IMR-90 (cell line): ENCODE measurements around the gene PLA2G2E. TPM values are rescaled to one million over a fixed set of nuclear protein-coding genes. Genes with fewer than 3 reads are reported as not detected.

Source experiments
- ATAC-seq: fragments of 200-7000 bp; cut with Tn5 transposase; 2 replicates; pipeline ENCODE4 v1.9.1; 2020; ENCODE audit warnings: low read depth, mild to moderate bottlenecking, moderate library complexity
- BruUV-seq: library from RNA; stranded (reverse); fragments of 400-500 nt; replicated peaks from 2 replicates; lab custom pipeline; 2021; lab: Mats Ljungman, UMichigan
- CTCF ChIA-PET: fragments of 300-600 bp; formaldehyde crosslinking; extraction: SDS; loops from one replicate; lab custom pipeline; 2021; ENCODE audit warnings: antibody characterized with exemption; lab: Yijun Ruan, JAX
- POLR2A ChIA-PET: fragments of 300-600 bp; sonication (Branson Sonifier 250); formaldehyde crosslinking; loops from one replicate; lab custom pipeline; 2022; ENCODE audit warnings: antibody characterized with exemption; ENCODE audit not compliant: unreplicated experiment; lab: Charles Lee
- DNase-seq: peaks from one replicate; pipeline ENCODE4 v3.0.0; 2013
- H2AFZ ChIP-seq: replicated peaks from 2 replicates; pipeline ENCODE3; 2013; ENCODE audit warnings: low read length, mild to moderate bottlenecking; ENCODE audit not compliant: poor library complexity
- H2AK5ac ChIP-seq: 2 replicates; pipeline ENCODE4 v1.6.1; 2013; ENCODE audit warnings: low read depth, low read length, inconsistent platforms
- H2AK9ac ChIP-seq: replicated peaks from 2 replicates; pipeline ENCODE3; 2013; ENCODE audit warnings: mild to moderate bottlenecking, low read depth, low read length, moderate library complexity; ENCODE audit not compliant: poor library complexity
- H2BK120ac ChIP-seq: 2 replicates; pipeline ENCODE4 v1.6.1; 2013; ENCODE audit warnings: low read depth, low read length, inconsistent platforms
- H2BK15ac ChIP-seq: 3 replicates; pipeline ENCODE4 v1.6.1; 2013; ENCODE audit warnings: low read depth, low read length, inconsistent platforms
- H2BK20ac ChIP-seq: 2 replicates; pipeline ENCODE4 v1.6.1; 2013; ENCODE audit warnings: low read depth, mild to moderate bottlenecking, inconsistent platforms, low read length, moderate library complexity
- H2BK5ac ChIP-seq: 2 replicates; pipeline ENCODE4 v1.6.1; 2013; ENCODE audit warnings: mild to moderate bottlenecking, low read depth, low read length, inconsistent platforms; ENCODE audit not compliant: poor library complexity, severe bottlenecking
- H3K14ac ChIP-seq: replicated peaks from 2 replicates; pipeline ENCODE4 v1.6.1; 2013; ENCODE audit warnings: low read depth, low read length, inconsistent platforms
- H3K18ac ChIP-seq: 2 replicates; pipeline ENCODE4 v1.6.1; 2013; ENCODE audit warnings: low read depth, low read length, control low read depth
- H3K23ac ChIP-seq: 2 replicates; pipeline ENCODE4 v1.6.1; 2013; ENCODE audit warnings: low read depth, low read length, inconsistent platforms
- H3K27ac ChIP-seq: 2 replicates; pipeline ENCODE4 v1.5.1; 2013; ENCODE audit warnings: mild to moderate bottlenecking, control low read depth, low read length; ENCODE audit not compliant: insufficient read depth
- H3K27me3 ChIP-seq: 2 replicates; pipeline ENCODE4 v1.6.1; 2013; ENCODE audit warnings: low read length; ENCODE audit not compliant: control insufficient read depth, insufficient read depth
- H3K36me3 ChIP-seq: 2 replicates; pipeline ENCODE4 v1.6.1; 2013; ENCODE audit warnings: low read length, mixed read lengths; ENCODE audit not compliant: control insufficient read depth, insufficient read depth
- H3K4ac ChIP-seq: 2 replicates; pipeline ENCODE4 v1.6.1; 2013; ENCODE audit warnings: low read depth, low read length, inconsistent platforms
- H3K4me1 ChIP-seq: 2 replicates; pipeline ENCODE4 v1.6.1; 2013; ENCODE audit warnings: low read length, mixed read lengths; ENCODE audit not compliant: control insufficient read depth, insufficient read depth
- H3K4me2 ChIP-seq: 2 replicates; pipeline ENCODE4 v1.6.1; 2013; ENCODE audit warnings: low read depth, mild to moderate bottlenecking, control low read depth, low read length, moderate library complexity
- H3K4me3 ChIP-seq: 2 replicates; pipeline ENCODE4 v1.5.1; 2013; ENCODE audit warnings: low read depth, mild to moderate bottlenecking, control low read depth, low read length, moderate library complexity; ENCODE audit not compliant: insufficient read depth
- H3K56ac ChIP-seq: 2 replicates; pipeline ENCODE4 v1.6.1; 2013; ENCODE audit warnings: low read length, inconsistent platforms; ENCODE audit not compliant: insufficient read depth; ENCODE audit errors: extremely low read depth
- H3K79me1 ChIP-seq, 2 experiments: 2 replicates each; pipeline ENCODE4 v1.6.1; 2013; ENCODE audit warnings: low read length in 2 of 2, inconsistent platforms in 1 of 2, low read depth in 1 of 2
- H3K9ac ChIP-seq: 2 replicates; pipeline ENCODE4 v1.6.1; 2013; ENCODE audit warnings: low read depth, low read length, control low read depth
- H3K9me1 ChIP-seq: 2 replicates; pipeline ENCODE4 v1.6.1; 2013; ENCODE audit warnings: low read length, inconsistent platforms; ENCODE audit not compliant: insufficient read depth
- H3K9me3 ChIP-seq: 2 replicates; pipeline ENCODE4 v1.6.1; 2013; ENCODE audit warnings: low read length; ENCODE audit not compliant: control insufficient read depth, insufficient read depth
- H4K20me1 ChIP-seq: 2 replicates; pipeline ENCODE4 v1.6.1; 2013; ENCODE audit warnings: low read length, inconsistent platforms; ENCODE audit not compliant: insufficient read depth
- H4K5ac ChIP-seq: 2 replicates; pipeline ENCODE4 v1.6.1; 2013; ENCODE audit warnings: mild to moderate bottlenecking, low read depth, low read length, control low read depth
- H4K8ac ChIP-seq, 2 experiments: 2 replicates each; pipeline ENCODE4 v1.6.1; 2013; ENCODE audit warnings: low read depth in 2 of 2, low read length in 2 of 2, control low read depth in 1 of 2, inconsistent platforms in 1 of 2
- H4K91ac ChIP-seq: 2 replicates; pipeline ENCODE4 v1.6.1; 2013; ENCODE audit warnings: low read depth, low read length, inconsistent platforms; ENCODE audit not compliant: insufficient read depth
- CEBPB ChIP-seq: IDR thresholded peaks from 2 replicates; pipeline ENCODE4 v1.6.1; 2012; ENCODE audit warnings: low read depth, low read length, improper control_type of control experiment
- CHD1 ChIP-seq: IDR thresholded peaks from 2 replicates; pipeline ENCODE4 v1.6.1; 2012; ENCODE audit warnings: low read depth, low read length, improper control_type of control experiment
- CTCF ChIP-seq: conservative IDR thresholded peaks from 2 replicates; pipeline ENCODE4 v1.5.1; 2012; ENCODE audit warnings: mild to moderate bottlenecking, low read depth, low read length, improper control_type of control experiment
- ELK1 ChIP-seq: fragments of 150-350 bp; IDR thresholded peaks from 2 replicates; pipeline ENCODE4 v1.6.1; 2016; ENCODE audit warnings: low read depth, mild to moderate bottlenecking, low read length, moderate library complexity, borderline replicate concordance
- FOS ChIP-seq: fragments of 150-350 bp; IDR thresholded peaks from 2 replicates; pipeline ENCODE4 v1.6.1; 2016; ENCODE audit warnings: low read depth, low read length
- MAFK ChIP-seq: IDR thresholded peaks from 2 replicates; pipeline ENCODE4 v1.6.1; 2012; ENCODE audit warnings: low read depth, low read length, improper control_type of control experiment
- MAZ ChIP-seq: IDR thresholded peaks from 2 replicates; pipeline ENCODE4 v1.6.1; 2012; ENCODE audit warnings: low read depth, mild to moderate bottlenecking, low read length, improper control_type of control experiment, moderate library complexity, borderline replicate concordance
- MXI1 ChIP-seq: IDR thresholded peaks from 2 replicates; pipeline ENCODE4 v1.6.1; 2012; ENCODE audit warnings: low read depth, mild to moderate bottlenecking, low read length, moderate library complexity, borderline replicate concordance
- POLR2A ChIP-seq: IDR thresholded peaks from 2 replicates; pipeline ENCODE4 v1.6.1; 2012; ENCODE audit warnings: mild to moderate bottlenecking, low read depth, low read length
- RAD21 ChIP-seq: IDR thresholded peaks from 2 replicates; pipeline ENCODE4 v1.6.1; 2012; ENCODE audit warnings: low read length, improper control_type of control experiment
- RCOR1 ChIP-seq: IDR thresholded peaks from 2 replicates; pipeline ENCODE4 v1.6.1; 2012; ENCODE audit warnings: mild to moderate bottlenecking, low read length, improper control_type of control experiment; ENCODE audit not compliant: insufficient replicate concordance
- RFX5 ChIP-seq: IDR thresholded peaks from 2 replicates; pipeline ENCODE4 v1.8.0; 2012; ENCODE audit warnings: low read depth, mild to moderate bottlenecking, low read length, moderate library complexity
- USF2 ChIP-seq: fragments of 150-350 bp; IDR thresholded peaks from 2 replicates; pipeline ENCODE4 v1.6.1; 2017; ENCODE audit warnings: mild to moderate bottlenecking, antibody characterized with exemption, low read length, low read depth
- WGBS, 2 experiments: methylation state at CpG; one replicate each; pipeline versions ENCODE4 v1.1.5 to v1.1.7; 2013; ENCODE audit warnings: missing lambda C conversion rate in 2 of 2; ENCODE audit not compliant: insufficient read length in 1 of 2; ENCODE audit errors: extremely low coverage in 2 of 2; 5-methylcytosine and 5-hydroxymethylcytosine counted together
- dilution Hi-C: fragments of 300-500 bp; cut with HindIII; formaldehyde crosslinking; loops from one replicate; pipeline ENCODE4 v1.14.3; 2018; ENCODE audit warnings: low sequenced_read_pairs; ENCODE audit not compliant: unreplicated experiment
- in situ Hi-C: fragments of 300-500 bp; cut with MboI; formaldehyde crosslinking; loops from 3 replicates; pipeline ENCODE4 v1.14.3; 2019; ENCODE audit warnings: low sequenced_read_pairs, inconsistent platforms, mixed read lengths
- intact Hi-C: fragments of 100-400 bp; cut with micrococcal nuclease; formaldehyde crosslinking; loops from 2 replicates; pipeline ENCODE4 v1.10.0; 2022
- polyA plus RNA-seq, 3 experiments: library from polyadenylated mRNA; depleted of rRNA; stranded (reverse); fragments of >200 nt; gene quantifications; 2 replicates each; pipeline ENCODE4 v1.2.3, GENCODE V29; 2012; ENCODE audit warnings: low replicate concordance in 1 of 3
- total RNA-seq: library from RNA; depleted of rRNA; stranded (reverse); fragments of >200 nt; gene quantifications from 2 replicates; pipeline ENCODE4 v1.2.3, GENCODE V29; 2012

Gene PLA2G2E
- total and polyA plus RNA-seq, 2 of the 4 experiments (the other 2 are of a cell fraction), result not detected

GRCh38 chr1:19938472-19938871 is 15.1 kb upstream of the PLA2G2E start:
- Histone ChIP-seq H3K18ac (no peak overlapping the region), H3K4ac (no peak overlapping the region), H3K56ac (no peak overlapping the region), H3K23ac (no peak overlapping the region), H4K5ac (no peak overlapping the region), H2BK20ac (no peak overlapping the region), H2BK120ac (no peak overlapping the region), H3K9me1 (no peaks in the 10 kb centered on the region), H4K20me1 (no peaks in the 10 kb centered on the region), H3K36me3 (no peaks in the 10 kb centered on the region), H3K27ac (no peak overlapping the region), H3K9me3 (no peaks in the 10 kb centered on the region), H3K4me2 (no peak overlapping the region), H2AK5ac (no peak overlapping the region), H2BK15ac (no peak overlapping the region), H3K79me1 (no peaks in the 10 kb centered on the region), H2AFZ (no peak overlapping the region), H3K9ac (no peak overlapping the region), H3K4me3 (no peak overlapping the region), H2BK5ac (no peak overlapping the region), H4K8ac (no peak overlapping the region), H3K4me1 (no peaks in the 10 kb centered on the region), H3K27me3 (peaks cover 4% of the 10 kb centered on the region; the same call in 1 of the 2 replicates), H2AK9ac (no peak overlapping the region), H4K91ac (no peak overlapping the region), H3K14ac (no peak overlapping the region)
- 88% methylated on average over 1 of the region's 1 CpG; no CpG with 5 or more reads in 1 of the 2 experiments for WGBS, 2 experiments
- no TSS peak for BruUV-seq
- dilution Hi-C loops (no loop called here), intact Hi-C loops (no loop called here), in situ Hi-C loops (no loop called here)
- CTCF ChIA-PET, result interaction anchor here (0.6 kb wide), 1 partner anchor 60 kb away, joined by 4 read pairs; no protein-coding TSS in a partner anchor
- no peak for ATAC-seq
- no peak for TF ChIP-seq MXI1
- TF ChIP-seq USF2, result no peak
- TF ChIP-seq MAFK, result no peak
- no peak for TF ChIP-seq CEBPB
- no peak for TF ChIP-seq ELK1
- no peak for TF ChIP-seq RFX5
- no peak for TF ChIP-seq FOS
- TF ChIP-seq RCOR1, result no peak
- TF ChIP-seq POLR2A, result no peak
- TF ChIP-seq CHD1, result no peak
- TF ChIP-seq MAZ, result no peak
- TF ChIP-seq RAD21, result no peak
- no peak for TF ChIP-seq CTCF
- POLR2A ChIA-PET, result no interaction called here
- no peak for DNase-seq
